ENCODE measurements around the gene ATP1A2.

The ATP1A2 gene

GRCh38 chr1:160117300-160117699, 1.7 kb downstream of the ATP1A2 start:
- no peak overlapping the region for H3K4me3 ChIP-seq (replicated peaks; ENCODE audit: low read depth, low read length)
- no peak for DNase-seq (ENCODE audit: extremely low read depth, low read depth)
- no peak for TF ChIP-seq CTCF (IDR thresholded peaks at IDR 0.05; ENCODE audit: low read depth, low read length, missing control alignments)

GRCh38 chr1:160117709-160118183, 2.2 kb downstream of the ATP1A2 start:
- H3K4me3 ChIP-seq (replicated peaks; ENCODE audit: low read depth, low read length), result no peak overlapping the region
- DNase-seq (ENCODE audit: extremely low read depth, low read depth), result no peak
- no peak for TF ChIP-seq CTCF (IDR thresholded peaks at IDR 0.05; ENCODE audit: low read depth, low read length, missing control alignments)

GRCh38 chr1:160118928-160119327, 3.4 kb downstream of the ATP1A2 start:
- no peak overlapping the region for H3K4me3 ChIP-seq (replicated peaks; ENCODE audit: low read depth, low read length)
- no peak for TF ChIP-seq CTCF (IDR thresholded peaks at IDR 0.05; ENCODE audit: low read depth, low read length, missing control alignments)
- no peak for DNase-seq (ENCODE audit: extremely low read depth, low read depth)

- DNase-seq (ENCODE audit: extremely low read depth, low read depth), result no peak
- H3K4me3 ChIP-seq (replicated peaks; ENCODE audit: low read depth, low read length), result no peak overlapping the region
- TF ChIP-seq CTCF (IDR thresholded peaks at IDR 0.05; ENCODE audit: low read depth, low read length, missing control alignments), result no peak
Observed at GRCh38 chr1:160120797-160121196, 5.2 kb downstream of the ATP1A2 start.

- TF ChIP-seq CTCF (IDR thresholded peaks at IDR 0.05; ENCODE audit: low read depth, low read length, missing control alignments), result no peak
- no peak overlapping the region for H3K4me3 ChIP-seq (replicated peaks; ENCODE audit: low read depth, low read length)
- no peak for DNase-seq (ENCODE audit: extremely low read depth, low read depth)
Observed at GRCh38 chr1:160121388-160121787, 5.8 kb downstream of the ATP1A2 start.

- DNase-seq (ENCODE audit: extremely low read depth, low read depth), result no peak
- TF ChIP-seq CTCF (IDR thresholded peaks at IDR 0.05; ENCODE audit: low read depth, low read length, missing control alignments), result no peak
- H3K4me3 ChIP-seq (replicated peaks; ENCODE audit: low read depth, low read length), result no peak overlapping the region
Observed at GRCh38 chr1:160122978-160123495, 7.5 kb downstream of the ATP1A2 start.

- H3K4me3 ChIP-seq (replicated peaks; ENCODE audit: low read depth, low read length), result no peak overlapping the region
- no peak for DNase-seq (ENCODE audit: extremely low read depth, low read depth)
- no peak for TF ChIP-seq CTCF (IDR thresholded peaks at IDR 0.05; ENCODE audit: low read depth, low read length, missing control alignments)
Observed at GRCh38 chr1:160123726-160124125, 8.2 kb downstream of the ATP1A2 start.

All from HFF-Myc (cell line).